Activated CD4-positive, alpha-beta T cell treated with anti-CD3 and anti-CD28 coated beads for 36 hours (primary cell): ENCODE results near the gene PXDN. TPM values are rescaled to one million over a fixed set of nuclear protein-coding genes. Genes with fewer than 3 reads are reported as not detected.
"Not testable (repeated sequence)": the region's sequence is repeated elsewhere in the genome, so short reads cannot be mapped to it uniquely, and the experiment has no call there.

Experiments
- ATAC-seq: fragments of 200-7000 bp; cut with Tn5 transposase; one replicate; pipeline ENCODE4 v1.10.0; 2021; ENCODE audit warnings: mild to moderate bottlenecking, moderate library complexity
- CTCF ChIA-PET: fragments of 350-600 bp; sonication (Branson Sonifier 250); formaldehyde crosslinking; loops from one replicate; lab custom pipeline; 2021; ENCODE audit warnings: antibody characterized with exemption; lab: Charles Lee
- POLR2A ChIA-PET: fragments of 350-600 bp; sonication (Branson Sonifier 250); formaldehyde crosslinking; loops from one replicate; lab custom pipeline; 2021; ENCODE audit warnings: antibody characterized with exemption, inconsistent platforms; lab: Charles Lee
- DNase-seq: peaks from one replicate; pipeline ENCODE4 v3.0.0-alpha.2; 2020
- H3K27ac Mint-ChIP-seq: one replicate; pipeline ENCODE4 v1.8.0; 2021; ENCODE audit warnings: mixed read lengths
- H3K27me3 Mint-ChIP-seq: one replicate; pipeline ENCODE4 v1.8.0; 2021; ENCODE audit warnings: mixed read lengths
- H3K36me3 Mint-ChIP-seq: one replicate; pipeline ENCODE4 v1.8.0; 2021; ENCODE audit warnings: low read depth, mixed read lengths
- H3K4me1 Mint-ChIP-seq: one replicate; pipeline ENCODE4 v1.8.0; 2021; ENCODE audit warnings: mixed read lengths
- H3K4me3 Mint-ChIP-seq: one replicate; pipeline ENCODE4 v1.8.0; 2021; ENCODE audit warnings: mild to moderate bottlenecking, moderate library complexity, mixed read lengths
- H3K9me3 Mint-ChIP-seq: one replicate; pipeline ENCODE4 v1.8.0; 2021; ENCODE audit warnings: low read depth, mixed read lengths
- intact Hi-C, 2 experiments: fragments of 100-400 bp; cut with DNase I in 1 of 2; cut with micrococcal nuclease in 1 of 2; formaldehyde crosslinking; loops; one replicate each; pipeline versions ENCODE4 v1.14.2 to v1.15.1; 2022 to 2024; cut with DNase I, micrococcal nuclease
- total RNA-seq, 2 experiments: library from RNA; stranded (reverse); gene quantifications; one replicate each; pipeline ENCODE4 v1.2.3, GENCODE V29; 2021

The PXDN gene
- total RNA-seq, 2 experiments from 2014 or later: 0.37 to 0.81 TPM

DNA sequence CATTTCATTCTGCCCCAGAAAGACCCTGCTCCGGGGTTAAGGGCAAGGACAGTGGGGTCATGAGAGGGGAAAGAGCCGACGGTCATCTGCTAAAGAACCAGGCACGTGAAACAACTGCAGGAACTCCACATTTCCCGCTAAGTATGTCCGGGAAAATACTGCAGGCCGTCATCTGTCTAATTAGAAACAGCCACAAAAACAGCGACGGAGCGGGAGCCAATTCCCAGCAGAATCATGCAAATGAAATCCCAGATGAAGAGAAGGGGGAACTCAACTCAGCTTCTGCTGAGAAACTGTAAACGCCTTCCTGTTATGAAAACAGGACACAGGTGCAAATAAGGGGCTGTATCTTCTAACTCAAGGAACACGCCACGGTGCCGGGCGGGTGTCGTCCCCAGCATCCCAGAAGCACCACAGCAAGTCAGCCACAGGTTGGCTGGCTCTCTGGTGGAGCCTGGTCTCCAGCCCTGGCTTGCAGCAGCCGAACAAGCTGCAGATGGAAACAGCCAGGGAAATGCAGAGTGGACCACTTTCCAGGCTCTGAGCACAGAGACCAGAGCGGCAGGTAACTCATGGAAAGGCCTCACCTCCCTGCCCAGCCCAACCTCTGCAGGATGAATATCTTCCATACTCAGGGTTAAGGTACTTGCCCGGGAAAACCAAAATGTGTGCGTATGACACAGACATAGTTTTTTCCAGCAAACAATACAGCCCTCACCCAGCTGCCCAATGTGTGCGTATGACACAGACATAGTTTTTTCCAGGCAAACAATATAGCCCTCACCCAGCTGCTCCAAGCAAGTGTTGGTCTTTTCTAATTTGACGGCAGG is 28.9 kb downstream of the PXDN start:
- ChIA-PET CTCF (no interaction called here), POLR2A (no interaction called here)
- DNase-seq (no peak), ATAC-seq (no peak)
- intact Hi-C loops: no loop called here
- H3K4me3 Mint-ChIP-seq: no peak overlapping the region
- no peak overlapping the region for H3K27ac Mint-ChIP-seq
- H3K4me1 Mint-ChIP-seq: no peaks in the 10 kb centered on the region
- H3K36me3 Mint-ChIP-seq: no peaks in the 10 kb centered on the region
- no peaks in the 10 kb centered on the region for H3K27me3 Mint-ChIP-seq
- no peaks in the 10 kb centered on the region for H3K9me3 Mint-ChIP-seq

DNA sequence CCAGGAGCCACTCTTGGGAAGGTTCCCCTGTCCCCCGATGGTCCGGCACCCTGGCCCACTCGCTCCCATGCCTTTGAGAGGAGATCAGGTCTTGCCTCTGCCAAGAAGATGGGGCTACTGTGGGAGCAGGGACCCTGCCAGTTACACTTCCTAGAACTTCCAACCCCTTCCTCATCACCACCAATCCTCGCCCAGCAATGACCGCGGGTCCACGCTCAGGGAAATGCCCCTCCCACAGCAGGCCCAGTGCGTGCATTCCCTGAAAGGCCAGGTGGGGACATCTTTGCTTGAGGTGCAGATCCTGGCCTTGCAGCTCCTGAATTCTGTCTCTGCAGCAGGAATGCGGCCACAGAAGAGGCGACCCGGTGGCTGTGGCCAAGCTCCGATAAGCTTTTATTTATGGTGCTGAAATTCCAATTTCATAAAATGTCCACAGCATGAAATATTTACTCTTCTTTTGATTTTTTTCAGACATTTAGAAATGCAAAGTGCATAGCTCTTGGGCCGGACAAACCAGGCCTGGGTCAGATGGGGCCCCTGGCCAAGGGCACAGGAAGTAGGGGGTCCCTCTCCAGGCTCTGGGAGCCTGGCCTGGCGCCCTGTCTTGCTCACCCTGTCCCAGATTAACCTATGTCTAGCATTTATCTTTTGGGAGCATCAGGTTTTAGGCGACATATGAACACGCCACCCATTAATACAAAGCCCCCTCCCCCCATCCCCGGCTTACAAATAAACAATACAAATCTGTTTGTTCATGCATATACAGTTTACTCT is 29.8 kb downstream of the PXDN start:
- H3K9me3 Mint-ChIP-seq: no peaks in the 10 kb centered on the region
- H3K4me3 Mint-ChIP-seq: no peak overlapping the region
- POLR2A ChIA-PET: no interaction called here
- H3K27ac Mint-ChIP-seq: no peak overlapping the region
- H3K27me3 Mint-ChIP-seq: no peaks in the 10 kb centered on the region
- DNase-seq: no peak
- ATAC-seq: no peak
- no peaks in the 10 kb centered on the region for H3K36me3 Mint-ChIP-seq
- intact Hi-C loops: no loop called here
- CTCF ChIA-PET: no interaction called here
- no peaks in the 10 kb centered on the region for H3K4me1 Mint-ChIP-seq

DNA sequence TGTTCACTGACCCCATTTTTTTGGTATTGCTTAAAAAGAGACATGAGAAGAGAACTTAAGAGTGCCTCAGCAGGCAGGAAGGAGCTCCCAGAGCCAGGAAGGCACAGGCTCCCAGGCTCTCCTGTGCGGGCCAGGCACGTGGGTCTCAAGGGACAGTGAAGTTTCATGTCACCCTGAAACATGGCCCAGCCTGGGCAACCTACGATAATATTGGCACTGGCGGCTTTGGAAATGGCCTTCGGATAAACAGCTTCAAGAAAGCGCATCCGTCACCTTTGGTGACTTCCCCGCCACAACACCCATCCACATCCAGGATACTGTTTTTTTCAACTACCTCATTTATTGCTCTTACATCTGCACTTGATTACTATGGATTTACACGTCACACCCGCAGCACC is 30.5 kb downstream of the PXDN start:
- ChIA-PET CTCF (no interaction called here), POLR2A (no interaction called here)
- Mint-ChIP-seq H3K9me3 (no peaks in the 10 kb centered on the region), H3K27me3 (no peaks in the 10 kb centered on the region), H3K36me3 (no peaks in the 10 kb centered on the region), H3K4me3 (no peak overlapping the region), H3K4me1 (no peaks in the 10 kb centered on the region), H3K27ac (no peak overlapping the region)
- intact Hi-C loops: no loop called here
- ATAC-seq (no peak), DNase-seq (no peak)

- no peaks in the 10 kb centered on the region for H3K36me3 Mint-ChIP-seq
- no peaks in the 10 kb centered on the region for H3K9me3 Mint-ChIP-seq
- H3K27me3 Mint-ChIP-seq: no peaks in the 10 kb centered on the region
- DNase-seq: no peak
- ChIA-PET POLR2A (no interaction called here), CTCF (no interaction called here)
- no peak for ATAC-seq
- H3K27ac Mint-ChIP-seq: no peak overlapping the region
- no peak overlapping the region for H3K4me3 Mint-ChIP-seq
- intact Hi-C loops: no loop called here
- H3K4me1 Mint-ChIP-seq: no peaks in the 10 kb centered on the region
Observed at GRCh38 chr2:1713142-1713838, 31.0 kb downstream of the PXDN start.

- Mint-ChIP-seq H3K27ac (no peak overlapping the region), H3K4me1 (peaks cover 3% of the 10 kb centered on the region), H3K4me3 (no peak overlapping the region), H3K36me3 (no peaks in the 10 kb centered on the region), H3K27me3 (peaks cover 4% of the 10 kb centered on the region), H3K9me3 (no peaks in the 10 kb centered on the region)
- ChIA-PET CTCF (no interaction called here), POLR2A (no interaction called here)
- ATAC-seq: no peak
- intact Hi-C loops: no loop called here
- DNase-seq: no peak
Observed at GRCh38 chr2:1709946-1710560, 34.3 kb downstream of the PXDN start.

DNA sequence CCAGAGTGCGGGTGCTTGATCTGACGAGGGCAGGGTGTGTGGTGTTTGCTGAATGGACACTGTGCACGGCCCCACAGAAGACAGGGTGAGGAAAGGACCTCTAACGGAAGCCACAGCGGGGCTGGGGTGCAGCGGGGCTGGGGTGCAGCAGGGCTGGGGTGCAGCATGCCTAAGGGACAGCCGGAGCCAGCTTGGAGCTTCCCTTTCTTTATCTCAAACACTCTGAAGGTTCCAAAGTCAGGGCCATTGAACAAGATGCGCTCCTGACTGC is 35.0 kb downstream of the PXDN start:
- H3K27me3 Mint-ChIP-seq: peaks cover 4% of the 10 kb centered on the region

DNA sequence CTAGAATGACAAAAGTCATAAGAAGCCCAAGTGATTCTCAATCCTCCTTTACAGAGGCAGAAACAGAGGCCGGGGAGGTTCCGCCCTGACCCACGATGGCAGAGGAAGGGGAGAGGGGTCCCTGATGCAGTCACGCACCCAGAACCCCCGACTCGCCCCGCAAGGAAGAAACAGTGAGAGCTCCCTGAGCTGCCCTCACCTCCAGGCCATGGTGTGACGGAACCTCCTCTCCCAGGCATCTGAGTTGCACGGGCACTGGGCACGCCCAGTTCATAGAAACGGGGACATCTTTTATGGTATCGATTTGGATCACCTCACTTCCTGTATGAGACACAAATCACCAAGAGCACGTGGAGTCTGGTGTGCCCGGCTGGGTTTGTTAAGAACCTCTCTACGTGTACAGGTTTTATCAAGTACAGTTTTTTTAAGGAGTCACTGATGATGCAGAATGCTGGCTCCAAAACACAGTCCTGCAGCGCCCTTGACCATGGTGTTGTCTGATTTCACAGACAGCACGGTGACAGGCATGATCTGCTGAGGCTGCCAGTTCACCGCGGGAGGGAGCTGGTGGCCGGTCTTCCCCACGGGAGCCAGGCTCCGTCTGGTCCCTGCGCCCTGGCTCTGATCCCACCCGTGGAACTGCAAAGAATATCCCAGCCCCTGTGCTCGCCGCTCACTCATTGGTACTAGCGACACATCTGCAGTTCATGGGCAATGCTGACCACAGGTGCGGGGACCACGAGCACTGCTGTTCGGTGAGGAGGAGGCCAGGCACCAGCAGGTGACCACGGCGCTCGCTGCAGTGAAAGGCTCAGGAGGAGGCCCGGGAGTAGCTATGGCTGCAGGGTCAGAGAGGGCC is 35.6 kb downstream of the PXDN start:
- no peak for DNase-seq
- Mint-ChIP-seq H3K36me3 (no peaks in the 10 kb centered on the region), H3K9me3 (no peaks in the 10 kb centered on the region), H3K4me3 (no peak overlapping the region), H3K27me3 (peaks cover 4% of the 10 kb centered on the region), H3K27ac (no peak overlapping the region), H3K4me1 (peaks cover 3% of the 10 kb centered on the region)
- ATAC-seq: no peak
- intact Hi-C loops: no loop called here
- POLR2A ChIA-PET: no interaction called here
- CTCF ChIA-PET: no interaction called here

More for the DNA sequence above, 35.0 kb downstream of the PXDN start:
- Mint-ChIP-seq H3K4me1 (peaks cover 3% of the 10 kb centered on the region), H3K4me3 (no peak overlapping the region), H3K9me3 (no peaks in the 10 kb centered on the region), H3K27ac (no peak overlapping the region), H3K36me3 (no peaks in the 10 kb centered on the region)
- DNase-seq (no peak), ATAC-seq (no peak)
- intact Hi-C loops: no loop called here
- ChIA-PET POLR2A (no interaction called here), CTCF (no interaction called here)

DNA sequence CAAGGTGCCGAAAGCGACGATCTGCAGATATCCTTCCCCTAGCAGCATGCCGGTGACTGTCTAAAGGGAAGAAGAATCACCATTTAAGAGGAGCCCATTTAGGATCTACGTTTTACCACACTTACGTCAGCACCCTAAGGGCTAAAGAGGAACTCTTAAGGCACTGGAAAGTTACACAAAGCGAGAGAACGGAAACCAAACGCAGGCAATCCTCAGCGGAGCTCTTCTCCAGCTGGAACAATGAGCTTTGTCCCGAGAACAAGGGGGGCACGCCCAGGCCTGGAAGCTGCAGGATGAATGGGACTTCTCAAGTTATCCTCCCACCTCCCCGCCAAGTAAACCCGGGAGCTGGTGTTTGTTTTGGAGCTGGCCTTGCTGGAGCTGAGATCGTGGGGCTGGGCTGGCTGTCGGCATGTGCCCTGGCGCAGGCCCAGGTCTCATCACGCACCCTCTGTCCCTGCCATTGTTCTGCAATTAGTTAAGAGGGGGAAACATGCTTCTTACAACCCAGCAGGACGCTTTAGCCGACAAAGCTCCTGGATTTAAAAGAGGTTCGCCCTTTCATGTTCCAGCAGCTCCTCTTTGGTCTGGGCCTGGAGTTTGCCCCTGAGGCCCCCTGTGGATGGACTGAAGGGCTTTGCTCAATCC is 36.4 kb downstream of the PXDN start:
- ATAC-seq: no peak
- H3K4me1 Mint-ChIP-seq: peaks cover 3% of the 10 kb centered on the region
- ChIA-PET POLR2A (no interaction called here), CTCF (no interaction called here)
- intact Hi-C loops: no loop called here
- H3K27ac Mint-ChIP-seq: no peak overlapping the region
- no peaks in the 10 kb centered on the region for H3K9me3 Mint-ChIP-seq
- H3K27me3 Mint-ChIP-seq: peaks cover 4% of the 10 kb centered on the region
- H3K36me3 Mint-ChIP-seq: no peaks in the 10 kb centered on the region
- H3K4me3 Mint-ChIP-seq: no peak overlapping the region
- no peak for DNase-seq

DNA sequence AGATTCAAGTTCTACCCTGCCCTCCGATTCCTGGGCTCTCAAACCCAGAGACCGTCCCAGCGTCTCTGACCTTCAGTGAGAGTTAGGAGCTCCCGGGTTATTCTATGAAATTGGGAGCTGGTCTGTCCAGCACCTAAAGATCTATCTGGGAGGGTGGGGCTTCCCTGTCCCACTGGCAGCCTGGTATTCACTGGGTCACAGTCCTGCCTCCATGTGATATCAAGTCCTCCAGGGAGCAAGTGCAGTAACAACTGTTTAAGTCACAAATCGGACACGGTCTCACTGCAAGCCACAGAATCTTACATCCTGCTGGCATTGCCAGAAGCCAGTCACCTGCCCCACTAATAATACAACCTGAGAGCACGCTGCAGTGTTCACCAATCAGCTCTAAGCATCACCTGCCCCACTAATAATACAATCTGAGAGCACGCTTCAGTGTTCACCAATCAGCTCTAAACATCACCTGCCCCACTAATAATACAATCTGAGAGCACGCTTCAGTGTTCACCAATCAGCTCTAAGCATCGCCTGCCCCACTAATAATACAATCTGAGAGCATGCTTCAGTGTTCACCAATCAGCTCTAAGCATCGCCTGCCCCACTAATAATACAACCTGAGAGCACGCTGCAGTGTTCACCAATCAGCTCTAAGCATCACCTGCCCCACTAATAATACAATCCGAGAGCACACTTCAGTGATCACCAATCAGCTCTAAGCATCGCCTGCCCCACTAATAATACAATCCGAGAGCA is 38.0 kb downstream of the PXDN start:
- ATAC-seq, CTCF ChIA-PET, H3K27ac Mint-ChIP-seq, H3K27me3 Mint-ChIP-seq, H3K4me1 Mint-ChIP-seq, intact Hi-C loops, DNase-seq, H3K9me3 Mint-ChIP-seq, H3K36me3 Mint-ChIP-seq, H3K4me3 Mint-ChIP-seq: not testable (repeated sequence)
- POLR2A ChIA-PET: interaction anchor here (0.6 kb wide), 1 partner anchor 25 kb away, joined by 3 read pairs; no protein-coding TSS in a partner anchor

DNA sequence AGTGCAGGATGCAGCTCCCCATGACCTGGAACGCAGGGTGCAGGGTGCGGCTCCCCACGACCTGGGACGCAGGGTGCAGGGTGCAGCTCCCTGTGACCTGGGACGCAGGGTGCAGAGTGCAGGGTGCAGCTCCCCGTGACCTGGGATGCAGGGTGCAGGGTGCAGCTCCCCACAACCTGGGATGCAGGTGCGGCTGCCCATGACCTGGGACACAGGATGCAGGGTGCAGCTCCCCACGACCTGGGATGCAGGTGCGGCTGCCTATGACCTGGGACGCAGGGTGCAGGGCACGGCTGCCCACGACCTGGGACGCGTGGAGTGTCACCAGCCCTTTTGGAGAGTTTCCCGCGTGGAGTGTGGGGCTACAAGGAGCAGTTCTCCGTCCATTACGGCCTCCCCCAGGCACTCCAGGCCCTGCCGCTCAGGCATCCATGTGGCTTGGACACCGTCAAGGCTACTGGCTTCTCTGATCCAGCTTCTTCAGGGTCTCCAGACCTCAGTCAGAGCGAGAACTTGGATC is 38.7 kb downstream of the PXDN start:
- Mint-ChIP-seq H3K4me3 (no peak overlapping the region), H3K27ac (no peak overlapping the region), H3K36me3 (no peaks in the 10 kb centered on the region), H3K27me3 (peaks cover 4% of the 10 kb centered on the region), H3K4me1 (peaks cover 3% of the 10 kb centered on the region), H3K9me3 (no peaks in the 10 kb centered on the region)
- ChIA-PET CTCF (interaction anchor here (0.7 kb wide), 1 partner anchor 203 kb away, joined by 3 read pairs; no protein-coding TSS in a partner anchor), POLR2A (interaction anchor here (0.6 kb wide), 1 partner anchor 25 kb away, joined by 3 read pairs; no protein-coding TSS in a partner anchor)
- DNase-seq: no peak
- intact Hi-C loops: no loop called here
- no peak for ATAC-seq
